HG03097 (cell line): ENCODE results near the gene IFFO2.

ENCODE experiments used
- ATAC-seq: cut with Tn5 transposase; IDR thresholded peaks from one replicate; pipeline ENCODE4 v1.9.1; 2021; ENCODE audit not compliant: unreplicated experiment, low FRiP score

Gene IFFO2

GRCh38 chr1:18972991-18973390 is 16.5 kb upstream of the IFFO2 start:
- no peak for ATAC-seq

DNA sequence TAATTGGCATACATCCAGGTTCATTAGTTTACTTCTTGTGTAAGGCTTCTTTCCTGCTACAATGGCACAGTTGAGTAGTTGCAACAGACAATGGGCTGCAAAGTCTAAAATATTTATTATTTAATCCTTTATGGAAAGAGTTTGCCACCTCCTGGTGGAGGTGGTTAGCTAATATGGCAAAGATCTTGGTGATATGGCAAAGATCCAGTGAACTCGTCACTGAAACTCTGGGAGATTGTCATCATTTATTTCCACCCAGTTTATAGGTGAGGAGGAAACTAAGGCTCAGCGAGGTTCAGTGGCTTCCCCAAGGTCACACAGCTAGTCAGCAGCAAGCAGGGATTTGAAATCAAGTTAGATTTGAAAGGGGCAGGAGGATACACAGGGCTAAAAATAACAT is 16.1 kb upstream of the IFFO2 start:
- no peak for ATAC-seq

GRCh38 chr1:18970762-18971161 is 14.3 kb upstream of the IFFO2 start:
- no peak for ATAC-seq

DNA sequence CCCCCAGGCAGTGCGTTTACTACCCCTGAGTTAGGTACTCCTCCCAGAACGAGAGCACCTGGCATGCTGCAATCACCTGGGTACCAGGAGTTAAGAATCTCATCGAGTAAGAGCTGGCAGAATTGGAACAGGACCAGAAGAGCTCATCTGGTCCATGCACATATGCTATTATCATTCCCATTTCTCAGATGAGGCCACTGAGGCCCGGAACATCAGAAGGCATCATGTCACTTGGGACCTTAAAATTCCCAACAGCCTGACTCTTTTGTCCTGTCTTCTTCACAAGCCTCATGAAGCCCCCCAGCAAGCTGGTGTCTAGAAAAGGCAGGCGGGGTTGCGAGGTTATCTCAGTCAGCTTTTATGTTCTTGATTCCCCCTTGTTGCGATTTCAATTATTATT is 13.9 kb upstream of the IFFO2 start:
- no peak for ATAC-seq

GRCh38 chr1:18967066-18967690 is 10.7 kb upstream of the IFFO2 start:
- no peak for ATAC-seq

GRCh38 chr1:18965206-18966173 is 9.0 kb upstream of the IFFO2 start:
- ATAC-seq, result no peak

DNA sequence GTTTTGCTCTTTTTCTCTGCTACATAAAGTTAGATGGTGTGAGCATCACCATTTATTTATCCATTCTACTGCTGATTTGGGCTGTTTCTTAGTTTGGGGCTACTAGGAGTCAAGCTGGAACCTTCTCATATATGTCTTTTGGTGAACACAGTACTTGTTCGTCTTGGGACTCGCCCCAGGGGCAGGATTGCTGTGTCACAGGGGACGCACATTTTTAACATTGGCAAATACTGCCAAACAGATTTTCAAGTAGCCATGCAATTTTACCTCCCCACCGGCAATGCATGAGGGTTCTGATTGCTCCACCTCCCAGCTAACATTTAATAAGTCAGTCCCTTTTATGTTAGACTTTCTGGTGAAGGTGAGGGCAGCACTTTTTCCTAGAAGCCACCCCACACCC is 7.5 kb upstream of the IFFO2 start:
- ATAC-seq, result no peak

GRCh38 chr1:18962855-18963737 is 6.6 kb upstream of the IFFO2 start:
- no peak for ATAC-seq

GRCh38 chr1:18962121-18962721 is 5.7 kb upstream of the IFFO2 start:
- ATAC-seq, result no peak

- no peak for ATAC-seq
Observed at GRCh38 chr1:18960821-18961220, 4.3 kb upstream of the IFFO2 start.

DNA sequence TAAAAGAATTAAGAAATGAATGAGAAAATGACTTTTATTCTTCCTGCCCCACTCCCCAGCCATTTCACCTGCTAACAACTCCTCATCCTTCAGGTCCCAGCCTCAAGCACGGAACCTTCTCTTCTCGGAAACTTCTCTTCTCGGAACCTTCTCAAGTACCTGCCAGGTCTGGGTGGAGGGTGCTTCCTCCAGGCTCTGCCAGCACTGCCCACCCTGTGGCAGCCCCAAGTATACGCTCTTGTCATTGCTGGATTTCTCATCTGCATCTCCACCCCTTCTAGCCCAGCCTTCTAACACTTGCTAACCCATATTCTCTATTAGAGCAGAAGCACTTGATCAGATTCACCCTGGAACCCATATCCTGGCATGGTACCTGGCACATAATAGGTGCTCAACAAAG is 3.9 kb upstream of the IFFO2 start:
- ATAC-seq, result no peak

GRCh38 chr1:18959591-18959990 is 3.1 kb upstream of the IFFO2 start:
- no peak for ATAC-seq

DNA sequence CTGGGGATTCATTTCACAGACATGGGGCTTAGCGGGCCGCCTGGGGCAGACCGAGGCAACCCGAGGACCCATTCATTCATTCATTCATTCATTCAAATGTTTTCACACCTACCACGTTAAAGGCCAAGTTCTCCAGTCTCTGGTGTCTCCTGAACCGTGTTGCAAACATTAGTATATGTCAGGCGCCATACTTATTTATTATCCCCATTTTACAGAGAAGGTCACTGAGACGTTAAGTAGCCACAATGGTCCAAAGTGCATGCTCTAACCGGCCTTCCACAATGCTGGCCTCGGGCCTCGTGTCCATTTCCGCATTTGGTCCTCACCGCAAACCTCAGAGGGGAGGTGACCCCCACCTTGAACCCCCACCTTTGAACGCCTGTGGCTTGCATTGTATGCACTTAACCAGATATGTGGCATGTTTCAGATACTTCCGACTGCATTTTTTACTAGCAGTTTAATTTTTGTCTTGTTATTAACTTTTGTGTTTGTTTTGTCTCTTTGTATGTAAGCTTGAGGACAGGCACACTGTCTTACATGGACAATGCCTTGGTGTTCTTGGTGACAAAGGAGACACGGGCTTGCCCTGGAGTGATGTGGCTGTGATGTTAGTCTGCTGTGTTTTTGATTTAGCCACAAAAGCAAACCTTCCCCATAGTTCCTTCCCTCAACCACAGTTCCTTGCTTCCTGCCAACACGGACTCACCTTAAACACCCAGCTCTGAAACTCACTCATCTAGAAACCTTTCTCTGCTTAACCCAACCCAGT is 1.2 kb upstream of the IFFO2 start:
- ATAC-seq, result no peak

- no peak for ATAC-seq
Observed at GRCh38 chr1:18957136-18957521, 653 bp upstream of the IFFO2 start.

GRCh38 chr1:18955441-18956192 is 859 bp downstream of the IFFO2 start:
- peak; percentile 12 for ATAC-seq

DNA sequence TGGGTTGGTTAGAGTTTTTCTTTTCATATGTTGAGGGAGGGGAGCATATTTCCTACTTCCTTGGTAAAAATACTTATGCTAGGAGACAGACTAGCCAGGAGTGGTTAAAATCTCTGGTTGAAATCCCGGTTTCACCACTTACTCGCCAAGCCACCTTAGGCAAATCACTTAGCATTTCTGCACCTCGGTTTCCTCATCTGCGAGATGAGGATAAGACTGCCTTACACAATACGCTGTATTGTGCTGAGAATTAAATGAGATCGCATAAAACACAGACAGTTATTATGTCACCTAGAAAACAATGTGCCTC is 1.4 kb downstream of the IFFO2 start:
- no peak for ATAC-seq

- ATAC-seq, result no peak
Observed at GRCh38 chr1:18954270-18955071, 2.0 kb downstream of the IFFO2 start.

- no peak for ATAC-seq
Observed at GRCh38 chr1:18953731-18954231, 2.7 kb downstream of the IFFO2 start.
